ENCODE data around the gene SGK1.

The SGK1 gene

DNA sequence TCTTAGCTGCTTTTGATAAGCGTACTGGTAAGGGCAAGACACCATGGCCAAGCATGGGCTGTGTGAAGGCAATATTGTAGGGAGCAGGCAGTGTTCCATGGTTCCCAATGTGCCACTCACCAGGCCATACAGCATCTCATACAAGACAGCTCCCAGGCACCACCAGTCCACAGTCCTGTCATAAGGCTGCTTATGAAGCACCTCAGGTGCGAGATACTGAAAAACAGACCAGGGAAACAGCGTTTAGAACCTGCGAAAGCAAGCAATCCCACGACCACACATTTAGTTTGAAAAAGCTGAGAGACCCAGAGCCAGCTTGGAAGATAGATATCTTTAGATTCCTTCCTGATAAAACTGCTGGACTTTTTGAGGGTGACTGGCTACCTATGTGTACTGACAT, 146.4 kb downstream of the SGK1 start:
- POLR2A ChIA-PET, result interaction anchor here (0.6 to 1.7 kb wide), 6 partner anchors 177 to 711 kb away, joined by 3 to 9 read pairs (median 3); no protein-coding TSS in a partner anchor
- TF ChIP-seq, protein P1, sequence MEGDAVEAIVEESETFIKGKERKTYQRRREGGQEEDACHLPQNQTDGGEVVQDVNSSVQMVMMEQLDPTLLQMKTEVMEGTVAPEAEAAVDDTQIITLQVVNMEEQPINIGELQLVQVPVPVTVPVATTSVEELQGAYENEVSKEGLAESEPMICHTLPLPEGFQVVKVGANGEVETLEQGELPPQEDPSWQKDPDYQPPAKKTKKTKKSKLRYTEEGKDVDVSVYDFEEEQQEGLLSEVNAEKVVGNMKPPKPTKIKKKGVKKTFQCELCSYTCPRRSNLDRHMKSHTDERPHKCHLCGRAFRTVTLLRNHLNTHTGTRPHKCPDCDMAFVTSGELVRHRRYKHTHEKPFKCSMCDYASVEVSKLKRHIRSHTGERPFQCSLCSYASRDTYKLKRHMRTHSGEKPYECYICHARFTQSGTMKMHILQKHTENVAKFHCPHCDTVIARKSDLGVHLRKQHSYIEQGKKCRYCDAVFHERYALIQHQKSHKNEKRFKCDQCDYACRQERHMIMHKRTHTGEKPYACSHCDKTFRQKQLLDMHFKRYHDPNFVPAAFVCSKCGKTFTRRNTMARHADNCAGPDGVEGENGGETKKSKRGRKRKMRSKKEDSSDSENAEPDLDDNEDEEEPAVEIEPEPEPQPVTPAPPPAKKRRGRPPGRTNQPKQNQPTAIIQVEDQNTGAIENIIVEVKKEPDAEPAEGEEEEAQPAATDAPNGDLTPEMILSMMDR (IDR thresholded peaks at IDR 0.05; ENCODE audit: insufficient read depth, low read length, missing control alignments), result no peak
- no peak for DNase-seq (ENCODE audit: low read depth, low spot score)
- H3K4me3 ChIP-seq (ENCODE audit: low read depth, low read length), result peak overlapping the region; percentile 90
- CTCF ChIA-PET, result interaction anchor here (0.9 to 2.1 kb wide), 7 partner anchors 48 to 769 kb away, joined by 3 to 10 read pairs (median 4); no protein-coding TSS in a partner anchor

DNA sequence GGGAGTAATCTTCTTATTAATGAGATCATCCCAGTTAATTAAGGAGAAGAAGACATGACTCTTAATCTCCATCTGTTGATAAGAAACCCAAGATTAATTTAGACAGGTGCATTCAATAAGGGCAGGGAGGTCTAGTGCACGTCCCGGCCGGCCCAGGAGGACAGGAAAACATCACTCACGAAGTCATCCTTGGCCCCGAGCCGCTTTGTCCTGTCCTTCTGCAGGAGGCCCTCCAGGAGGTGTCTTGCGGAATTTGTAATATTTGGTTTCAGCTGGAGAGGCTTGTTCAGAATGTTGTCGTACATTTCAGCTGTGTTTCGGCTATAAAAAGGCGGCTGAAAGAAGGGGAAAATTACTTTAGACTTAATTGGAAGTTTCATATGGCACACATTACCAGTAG, 147.1 kb downstream of the SGK1 start:
- TF ChIP-seq, protein P1 (IDR thresholded peaks at IDR 0.05; ENCODE audit: insufficient read depth, low read length, missing control alignments), result no peak
- DNase-seq (ENCODE audit: low read depth, low spot score), result no peak
- ChIA-PET CTCF (interaction anchor here (0.9 to 2.1 kb wide), 4 partner anchors 47 to 712 kb away, joined by 3 to 10 read pairs (median 6); no protein-coding TSS in a partner anchor), POLR2A (interaction anchor here (0.7 to 1.4 kb wide), 4 partner anchors 178 to 712 kb away, joined by 3 read pairs; no protein-coding TSS in a partner anchor)
- peak overlapping the region; percentile 90 for H3K4me3 ChIP-seq (ENCODE audit: low read depth, low read length)

DNA sequence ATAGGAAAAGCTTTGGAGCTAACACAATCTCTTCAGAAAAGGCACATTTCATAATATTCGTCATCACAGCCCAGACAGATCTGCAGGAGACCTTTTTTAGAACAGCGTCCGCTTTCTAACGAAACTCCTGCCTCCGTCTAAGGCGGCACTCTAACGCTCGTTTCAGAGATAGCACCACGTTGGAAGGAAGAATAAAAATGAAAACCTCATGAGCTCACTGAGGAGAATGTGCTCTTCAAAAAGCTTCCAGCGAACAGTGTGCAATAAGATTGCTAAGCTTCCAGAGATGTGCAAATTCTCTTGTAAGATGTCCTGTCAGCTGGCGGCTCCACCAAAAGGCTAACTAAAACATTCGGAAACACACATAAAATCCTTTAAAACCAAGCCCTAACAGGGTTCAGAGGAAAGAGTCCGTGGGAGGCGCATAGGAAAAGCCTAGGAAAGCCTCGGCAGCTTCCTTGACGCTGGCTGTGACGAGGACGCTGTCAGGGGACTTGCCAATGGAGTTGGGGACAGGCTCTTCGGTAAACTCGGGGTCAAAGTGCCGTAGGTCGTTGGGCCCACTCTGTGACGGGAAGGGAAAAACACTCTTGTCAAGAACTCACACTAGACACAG, 147.9 kb downstream of the SGK1 start:
- TF ChIP-seq, protein P1 (IDR thresholded peaks at IDR 0.05; ENCODE audit: insufficient read depth, low read length, missing control alignments), result no peak
- ChIA-PET CTCF (interaction anchor here (0.6 to 1.2 kb wide), 5 partner anchors 471 to 713 kb away, joined by 3 to 5 read pairs (median 3); no protein-coding TSS in a partner anchor), POLR2A (interaction anchor here (0.7 kb wide), 1 partner anchor 657 kb away, joined by 3 read pairs; no protein-coding TSS in a partner anchor)
- H3K4me3 ChIP-seq (ENCODE audit: low read depth, low read length), result peak overlapping the region; percentile 90
- no peak for DNase-seq (ENCODE audit: low read depth, low spot score)

DNA sequence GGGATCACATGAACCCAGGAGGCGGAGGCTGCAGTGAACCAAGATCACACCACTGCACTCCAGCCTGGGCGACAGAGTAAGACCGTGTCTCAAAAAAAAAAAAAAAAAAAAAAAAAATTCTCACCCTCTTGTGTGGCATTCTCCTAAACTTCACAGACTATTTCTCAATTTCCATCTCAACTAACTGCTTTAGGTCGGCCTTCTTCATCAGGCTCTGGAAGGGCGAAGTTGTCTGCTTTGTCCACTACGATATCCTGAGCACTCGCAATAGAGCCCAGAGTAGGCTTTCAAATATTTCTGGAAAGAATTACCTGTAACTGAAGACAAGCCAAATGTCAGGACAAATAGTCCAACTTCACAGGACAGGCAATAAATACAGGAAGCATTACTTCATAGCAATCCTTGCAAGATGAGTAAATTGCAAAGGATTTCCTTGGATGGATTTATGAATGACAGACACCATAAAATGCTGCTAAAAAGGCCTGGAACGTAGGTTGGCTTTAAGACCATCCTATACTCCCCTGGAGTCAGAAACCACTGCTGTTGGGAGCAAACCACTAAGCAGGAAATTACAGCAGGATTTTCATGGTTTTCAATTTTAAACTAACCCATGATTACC, 149.2 kb downstream of the SGK1 start:
- CTCF ChIA-PET, result interaction anchor here (1.5 to 5.6 kb wide), 2 partner anchors 713 to 772 kb away, joined by 3 to 33 read pairs; no protein-coding TSS in a partner anchor
- POLR2A ChIA-PET, result interaction anchor here (0.6 to 1.0 kb wide), 2 partner anchors 370 to 454 kb away, joined by 3 read pairs; no protein-coding TSS in a partner anchor
- DNase-seq (ENCODE audit: low read depth, low spot score), result no peak
- no peak overlapping the region for H3K4me3 ChIP-seq (ENCODE audit: low read depth, low read length)
- TF ChIP-seq, protein P1 (IDR thresholded peaks at IDR 0.05; ENCODE audit: insufficient read depth, low read length, missing control alignments), result no peak

DNA sequence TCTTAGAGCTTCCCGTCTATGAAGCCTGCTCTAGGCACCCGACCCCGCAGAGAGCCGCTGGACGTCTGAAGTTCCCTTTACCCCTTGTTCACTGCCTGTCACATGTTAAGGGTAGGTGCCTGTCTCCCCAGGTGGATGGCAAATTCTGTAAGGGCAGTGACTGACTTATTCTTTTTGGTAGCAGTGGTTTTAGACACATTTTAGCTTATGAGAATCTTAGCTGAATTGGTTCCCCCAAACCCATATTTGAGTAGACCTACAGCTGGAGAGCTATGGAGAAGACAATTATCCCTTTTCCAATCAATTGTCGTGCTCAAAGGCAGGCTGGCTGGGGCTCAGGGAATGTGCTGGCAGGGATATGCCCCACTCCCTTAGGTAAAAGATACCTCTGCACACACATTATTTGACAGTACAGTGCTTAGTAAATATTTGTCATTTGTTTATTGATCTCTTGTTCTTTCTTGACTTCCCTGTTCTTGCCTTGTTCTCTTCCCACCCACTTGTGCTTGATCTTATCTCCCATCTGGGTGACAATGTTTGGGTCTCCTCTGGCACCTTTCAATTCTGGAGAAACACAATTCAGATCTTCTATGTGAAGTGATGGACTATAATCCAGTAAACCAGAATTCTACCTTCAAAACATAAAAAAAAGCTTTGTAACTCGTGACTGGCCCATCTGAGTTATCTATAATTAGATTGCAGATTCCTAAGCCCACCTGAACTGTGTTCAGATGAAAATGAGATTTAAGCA, 151.2 kb downstream of the SGK1 start:
- no peak overlapping the region for H3K4me3 ChIP-seq (ENCODE audit: low read depth, low read length)
- ChIA-PET CTCF (interaction anchor here (0.6 to 5.6 kb wide), 8 partner anchors 10 to 774 kb away, joined by 3 to 33 read pairs (median 6); no protein-coding TSS in a partner anchor), POLR2A (interaction anchor here (0.7 to 1.7 kb wide), 5 partner anchors 7 to 660 kb away, joined by 3 to 5 read pairs (median 4); no protein-coding TSS in a partner anchor)
- DNase-seq (ENCODE audit: low read depth, low spot score), result no peak
- TF ChIP-seq, protein P1 (IDR thresholded peaks at IDR 0.05; ENCODE audit: insufficient read depth, low read length, missing control alignments), result no peak
